ENCODE measurements around the gene NGF. TPM values are rescaled to one million over a fixed set of nuclear protein-coding genes. Genes with fewer than 3 reads are reported as not detected.

NGF gene
- total RNA-seq, 1 donor from 2014 or later: 0.93 TPM

DNA sequence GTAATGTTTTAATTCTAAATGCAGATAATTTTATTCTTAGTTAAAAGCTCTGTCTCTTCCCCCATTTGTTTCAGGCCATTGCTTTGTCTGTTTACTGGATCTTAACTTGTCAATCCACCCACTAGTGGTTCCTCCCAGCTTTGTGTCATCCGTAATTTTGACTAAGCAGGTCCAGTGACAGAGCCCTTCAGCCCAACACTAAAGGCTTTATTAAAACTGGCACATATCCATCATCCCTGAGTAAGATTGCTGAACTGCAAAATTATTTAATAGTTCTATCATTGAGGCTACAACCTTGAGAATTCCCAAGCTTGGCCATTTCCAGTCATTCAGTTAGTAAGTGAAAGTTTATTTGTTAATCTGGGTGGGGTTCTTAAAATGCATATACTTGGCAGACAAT is 96.7 kb downstream of the NGF start:
- DNase-seq (ENCODE audit: extremely low read depth, low read depth, low spot score): no peak

DNA sequence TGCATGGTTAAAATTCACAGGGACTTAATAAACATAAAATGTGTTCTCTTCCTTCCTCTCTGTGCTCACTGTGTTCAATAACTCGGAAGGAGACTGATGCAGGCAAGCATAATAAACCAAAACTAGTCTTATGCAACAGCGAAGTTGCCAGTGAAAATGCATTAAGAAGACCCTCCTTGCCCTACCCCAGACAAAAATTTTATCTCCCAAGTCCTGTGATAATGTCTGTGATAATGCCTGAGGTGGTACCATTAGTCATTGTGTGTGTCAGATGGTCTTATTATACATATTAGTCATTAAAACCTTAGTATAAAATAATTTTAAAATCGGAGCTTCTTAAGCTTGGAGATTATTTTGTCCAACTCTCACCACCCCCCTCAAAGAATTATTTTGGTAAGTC is 97.8 kb downstream of the NGF start:
- no peak for DNase-seq (ENCODE audit: extremely low read depth, low read depth, low spot score)

DNA sequence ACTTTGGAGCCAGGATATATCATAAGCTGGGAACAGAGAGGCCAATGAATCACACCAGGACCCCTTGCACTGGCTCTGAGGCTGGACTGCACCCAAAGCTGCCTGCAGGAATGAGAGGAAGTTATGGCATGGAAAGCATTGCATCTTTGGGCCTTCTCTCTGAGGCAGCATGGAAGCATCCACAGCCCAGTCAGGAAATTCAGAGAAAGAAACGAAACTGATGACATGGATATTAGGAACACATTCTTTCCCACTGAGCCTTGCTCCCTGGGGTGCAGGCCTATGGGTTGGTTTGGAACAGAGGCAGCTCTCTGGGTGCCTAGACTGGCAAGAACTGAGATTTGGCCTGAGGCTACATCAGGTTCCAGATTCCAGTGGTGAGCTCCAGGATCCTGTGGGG is 98.6 kb downstream of the NGF start:
- no peak for DNase-seq (ENCODE audit: extremely low read depth, low read depth, low spot score)

DNA sequence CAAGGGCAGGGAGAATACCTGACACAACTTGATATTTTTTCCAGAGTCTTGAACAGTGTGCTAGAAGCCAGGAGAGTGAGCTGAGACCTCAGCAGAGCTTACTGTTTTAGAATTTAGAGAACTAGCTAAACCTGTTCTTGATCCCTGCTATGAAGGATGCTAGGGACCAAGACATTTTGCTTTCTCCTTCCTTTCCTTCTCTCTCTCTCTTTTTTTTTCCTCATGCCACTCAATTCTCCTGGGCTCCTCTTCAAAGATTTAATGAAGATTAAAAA is 99.0 kb downstream of the NGF start:
- no peak for DNase-seq (ENCODE audit: extremely low read depth, low read depth, low spot score)

DNA sequence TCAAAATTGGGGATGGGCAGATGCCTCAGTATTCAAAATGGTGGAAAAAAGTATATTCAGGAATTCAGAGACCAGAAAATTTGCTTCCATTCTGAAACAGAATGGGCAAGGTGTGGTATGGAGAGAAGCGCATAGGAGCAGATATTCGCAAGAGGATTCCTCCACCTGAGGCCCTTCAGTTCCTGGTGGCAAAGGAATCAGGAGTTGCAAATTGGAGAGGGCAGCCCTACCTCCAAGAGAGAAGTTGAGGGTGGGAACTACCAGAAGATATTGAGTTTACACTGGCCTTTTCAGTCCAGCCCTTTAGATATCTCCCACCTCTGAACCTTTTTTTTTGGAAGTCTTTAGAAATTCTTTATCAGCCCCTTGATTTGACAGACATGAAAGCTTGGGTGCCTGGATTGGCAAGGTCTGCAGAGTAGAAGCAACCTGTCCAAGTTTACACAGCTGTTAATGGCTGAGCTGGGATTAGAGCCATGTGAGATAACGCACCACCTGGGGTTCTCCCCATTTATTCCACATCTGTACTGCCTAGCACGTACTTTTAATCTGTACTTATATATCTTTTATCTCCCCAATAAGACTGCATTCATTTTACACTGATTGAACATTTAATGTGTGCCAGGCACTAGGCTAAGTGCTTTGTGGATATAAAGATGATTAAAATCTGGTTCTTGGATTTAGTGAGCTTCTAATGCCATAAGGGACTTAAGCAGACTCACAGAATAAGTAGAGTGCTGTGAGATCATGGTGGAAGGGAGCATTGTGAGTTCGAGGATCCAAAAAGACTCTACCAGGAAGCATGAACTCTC is 99.5 kb downstream of the NGF start:
- DNase-seq (ENCODE audit: extremely low read depth, low read depth, low spot score): no peak

DNA sequence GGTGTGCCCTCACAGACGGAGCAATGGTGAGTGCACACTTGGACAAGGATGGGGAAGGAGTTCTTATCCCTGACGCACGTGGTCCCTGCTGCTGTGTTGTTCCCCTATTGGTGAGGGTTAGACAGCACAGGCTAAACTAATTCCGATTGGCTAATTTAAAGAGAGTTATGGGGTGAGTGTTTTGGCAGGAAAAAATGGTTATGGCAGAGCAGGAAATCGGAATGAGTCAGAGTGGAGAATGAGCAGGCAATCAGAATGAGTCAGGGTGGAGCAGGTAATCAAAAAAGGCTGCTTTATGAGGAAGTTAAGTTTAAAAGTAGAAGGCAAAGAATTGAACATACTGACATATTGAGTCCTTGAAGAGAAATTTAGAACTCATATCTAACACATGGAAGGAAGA is 100.5 kb downstream of the NGF start:
- no peak for DNase-seq (ENCODE audit: extremely low read depth, low read depth, low spot score)

DNA sequence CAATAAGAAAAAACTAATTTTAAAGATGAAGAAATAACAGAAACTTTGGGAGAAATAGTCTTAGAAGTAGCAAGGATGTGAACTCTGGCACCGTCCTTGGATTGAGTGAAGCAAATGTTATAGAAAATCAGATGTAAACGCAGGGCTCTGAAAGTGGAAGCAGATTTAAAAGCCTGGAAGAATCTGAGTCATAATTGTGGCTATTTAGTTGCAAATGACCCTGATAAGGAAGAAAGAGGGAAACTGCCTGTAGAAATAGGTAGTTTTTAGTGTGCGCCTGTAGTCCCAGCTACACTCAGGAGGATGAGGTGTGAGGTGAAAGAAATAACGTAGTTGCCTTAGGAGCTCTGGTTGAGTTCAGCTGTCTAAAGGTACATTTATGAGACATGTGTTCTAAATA is 101.0 kb downstream of the NGF start:
- DNase-seq (ENCODE audit: extremely low read depth, low read depth, low spot score): no peak

Other genes with a start within 250 kb of the NGF start
- gene TSPAN2, start 248.7 kb downstream of the NGF start, total RNA-seq: 0.68 and 1.1 TPM in 2 replicates

Data from glomerular endothelial cell (primary cell).